Rectal smooth muscle tissue (tissue), 1 donor: ENCODE data around the gene KCTD16.

ENCODE experiments used
- H3K27ac ChIP-seq: one replicate; pipeline ENCODE4 v1.7.0; 2013; ENCODE audit warnings: low read depth, low read length, inconsistent platforms
- H3K27me3 ChIP-seq: one replicate; pipeline ENCODE4 v1.7.0; 2013; ENCODE audit warnings: low read length; ENCODE audit not compliant: control insufficient read depth, insufficient read depth
- H3K36me3 ChIP-seq: one replicate; pipeline ENCODE4 v1.7.0; 2013; ENCODE audit warnings: low read length; ENCODE audit not compliant: control insufficient read depth, insufficient read depth
- H3K4me1 ChIP-seq: one replicate; pipeline ENCODE4 v1.7.0; 2013; ENCODE audit warnings: low read length; ENCODE audit not compliant: control insufficient read depth, insufficient read depth
- H3K4me3 ChIP-seq: one replicate; pipeline ENCODE4 v1.7.0; 2013; ENCODE audit warnings: low read length
- H3K9ac ChIP-seq: one replicate; pipeline ENCODE4 v1.7.0; 2013; ENCODE audit warnings: low read length

KCTD16 gene

DNA sequence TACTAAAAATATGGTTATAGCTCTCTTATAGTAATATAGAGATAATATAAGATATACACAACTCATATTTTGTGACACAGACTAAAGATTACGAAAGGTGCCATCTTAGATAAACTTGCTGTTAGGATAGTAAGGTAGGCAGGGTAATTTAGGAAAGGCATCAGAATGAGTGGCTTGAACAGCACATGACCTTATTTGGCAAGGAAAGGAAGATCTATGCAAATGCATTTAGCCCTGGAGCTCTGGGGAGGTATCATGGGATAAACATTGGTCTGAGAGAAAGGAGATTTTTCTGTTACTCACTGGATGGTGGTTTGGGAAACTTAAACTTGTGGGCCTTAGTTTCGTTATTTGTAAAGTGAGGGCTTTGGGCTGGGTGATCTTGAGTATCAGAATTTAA is 65.8 kb downstream of the KCTD16 start:
- Histone ChIP-seq H3K9ac (no peak overlapping the region), H3K27ac (no peak overlapping the region), H3K4me1 (no peaks in the 10 kb centered on the region), H3K36me3 (no peaks in the 10 kb centered on the region), H3K4me3 (no peak overlapping the region), H3K27me3 (no peaks in the 10 kb centered on the region)

DNA sequence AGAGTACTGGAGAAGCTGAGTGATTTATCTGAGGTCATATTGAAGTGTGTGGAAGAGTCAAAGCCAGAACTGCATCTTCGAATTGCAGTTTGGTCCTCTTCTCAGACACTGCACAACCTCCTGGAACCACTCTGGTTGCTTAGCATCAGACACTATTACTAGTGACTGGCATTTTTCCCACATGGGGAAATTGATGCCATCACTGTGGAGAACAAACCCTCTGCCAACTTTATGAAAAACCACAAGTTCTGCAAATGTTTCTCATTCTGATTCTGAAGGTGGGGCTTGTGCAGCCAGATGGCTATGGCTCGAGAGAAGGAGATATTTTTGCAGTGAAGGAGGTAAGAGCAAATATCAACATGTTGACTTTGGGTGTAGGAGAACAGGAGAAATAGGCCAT is 67.2 kb downstream of the KCTD16 start:
- Histone ChIP-seq H3K27me3 (no peaks in the 10 kb centered on the region), H3K27ac (no peak overlapping the region), H3K36me3 (no peaks in the 10 kb centered on the region), H3K4me3 (no peak overlapping the region), H3K9ac (no peak overlapping the region), H3K4me1 (no peaks in the 10 kb centered on the region)

DNA sequence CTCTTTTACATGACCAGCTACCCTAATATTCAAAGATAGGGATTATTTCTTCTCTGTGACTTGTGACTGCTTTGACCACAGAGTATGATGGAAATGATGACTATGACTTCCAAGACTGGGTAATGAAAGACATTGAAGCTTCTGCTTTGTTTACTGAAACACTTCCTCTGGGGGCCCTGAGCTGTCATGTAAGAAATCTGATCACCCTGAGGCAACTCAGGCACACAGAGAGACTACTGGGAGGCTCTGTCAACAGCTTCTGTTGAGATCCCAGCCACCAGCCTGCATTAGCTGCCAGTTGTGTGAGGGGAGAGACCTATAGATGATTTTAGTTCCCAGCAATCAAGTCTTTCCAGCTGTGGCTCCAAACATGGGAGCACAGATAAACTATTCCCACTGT is 76.5 kb downstream of the KCTD16 start:
- Histone ChIP-seq H3K9ac (no peak overlapping the region), H3K27me3 (no peaks in the 10 kb centered on the region), H3K4me3 (no peak overlapping the region), H3K27ac (no peak overlapping the region), H3K36me3 (no peaks in the 10 kb centered on the region), H3K4me1 (no peaks in the 10 kb centered on the region)

DNA sequence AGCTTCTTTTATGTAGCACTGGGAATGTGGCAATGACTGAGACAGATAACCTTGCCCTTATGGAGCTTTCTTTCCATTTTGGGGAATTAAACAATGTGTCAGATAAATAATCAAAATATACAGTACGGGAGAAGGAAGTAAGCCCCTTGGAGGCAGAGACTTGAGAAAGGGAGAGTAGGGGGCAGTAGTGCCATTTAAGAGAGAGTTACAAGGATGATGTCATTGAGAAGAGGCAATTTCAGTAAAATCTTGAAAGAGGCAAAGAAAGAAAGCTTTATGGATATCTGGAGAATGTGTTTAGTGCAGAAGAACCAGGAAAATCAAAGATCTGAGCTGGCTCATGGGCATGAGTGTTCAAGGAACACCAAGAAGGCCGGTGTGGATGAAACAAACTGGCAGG is 77.3 kb downstream of the KCTD16 start:
- no peaks in the 10 kb centered on the region for H3K27me3 ChIP-seq
- H3K36me3 ChIP-seq: no peaks in the 10 kb centered on the region
- no peak overlapping the region for H3K4me3 ChIP-seq
- H3K9ac ChIP-seq: no peak overlapping the region
- no peaks in the 10 kb centered on the region for H3K4me1 ChIP-seq
- H3K27ac ChIP-seq: no peak overlapping the region

DNA sequence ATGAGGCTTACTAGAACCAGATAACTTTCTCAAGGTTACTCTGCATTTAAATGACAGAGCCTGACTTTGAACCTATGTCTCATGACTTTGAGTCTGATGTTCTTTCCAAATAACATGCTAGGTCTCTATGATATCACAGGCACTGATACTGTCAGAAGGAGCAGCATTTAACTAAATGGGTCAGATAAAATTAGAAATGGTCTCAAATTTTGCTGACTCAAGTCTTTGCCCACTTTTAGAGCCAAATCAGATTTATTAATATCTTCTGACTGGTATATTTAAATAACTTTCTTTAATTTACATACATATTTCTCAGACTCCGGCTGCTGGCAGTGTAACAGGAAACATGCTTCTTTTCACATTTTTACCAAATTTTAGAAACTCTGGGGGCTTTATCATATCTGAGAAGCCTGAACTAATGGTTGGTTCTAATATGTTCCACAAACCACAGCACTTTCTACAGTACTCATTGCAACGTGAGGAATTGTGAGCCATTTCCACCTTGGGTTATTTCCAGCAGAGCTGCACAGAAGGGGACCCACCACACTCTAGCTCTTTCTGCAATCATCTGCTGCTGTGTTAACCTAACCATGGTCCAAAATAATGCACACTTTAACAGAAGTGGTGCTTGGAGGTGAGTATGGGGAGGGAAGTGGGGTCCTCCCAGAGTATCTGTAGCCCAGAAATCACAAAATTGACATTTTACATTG is 79.2 kb downstream of the KCTD16 start:
- Histone ChIP-seq H3K36me3 (no peaks in the 10 kb centered on the region), H3K27me3 (no peaks in the 10 kb centered on the region), H3K9ac (no peak overlapping the region), H3K4me1 (no peaks in the 10 kb centered on the region), H3K27ac (no peak overlapping the region), H3K4me3 (no peak overlapping the region)

DNA sequence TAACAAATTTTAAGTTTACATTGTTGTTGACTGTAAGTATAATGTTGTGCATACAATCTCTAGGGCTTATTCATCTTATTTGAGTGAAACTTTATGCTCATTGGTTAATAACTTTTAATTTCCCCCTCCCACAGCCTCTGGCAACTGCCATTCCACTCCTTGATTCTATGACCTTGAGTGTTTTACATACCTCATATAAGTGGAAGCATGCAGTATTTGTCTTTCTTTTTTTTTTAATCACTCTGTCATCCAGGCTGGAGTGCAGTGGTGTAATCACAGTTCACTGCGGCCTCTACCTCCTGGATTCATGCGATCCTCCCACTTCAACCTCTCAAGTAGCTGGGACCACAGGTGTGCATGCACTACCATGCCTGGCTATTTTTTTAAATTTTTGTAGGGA is 83.9 kb downstream of the KCTD16 start:
- no peak overlapping the region for H3K4me3 ChIP-seq
- no peaks in the 10 kb centered on the region for H3K4me1 ChIP-seq
- no peaks in the 10 kb centered on the region for H3K36me3 ChIP-seq
- H3K27ac ChIP-seq: no peak overlapping the region
- no peaks in the 10 kb centered on the region for H3K27me3 ChIP-seq
- no peak overlapping the region for H3K9ac ChIP-seq

DNA sequence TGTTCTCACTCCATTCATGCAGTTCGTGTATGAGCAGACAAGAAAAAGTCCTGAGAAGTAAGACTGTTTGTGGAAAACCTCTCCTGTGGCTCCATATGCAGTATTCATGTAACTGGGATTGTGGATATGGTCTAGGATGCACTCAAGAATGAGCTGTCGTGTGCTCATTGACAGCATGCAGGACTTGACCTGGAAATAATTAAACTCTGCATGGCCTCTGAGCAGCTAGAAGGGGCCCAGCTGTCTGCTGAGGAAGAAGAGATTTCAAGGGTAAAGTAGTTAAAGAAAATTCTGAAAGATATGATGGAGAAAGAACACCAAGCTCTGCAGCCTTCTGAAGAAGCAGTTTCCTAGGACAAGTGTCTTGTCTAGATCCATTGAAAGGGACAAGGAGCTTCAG is 89.4 kb downstream of the KCTD16 start:
- no peaks in the 10 kb centered on the region for H3K4me1 ChIP-seq
- H3K27ac ChIP-seq: no peak overlapping the region
- no peak overlapping the region for H3K4me3 ChIP-seq
- H3K9ac ChIP-seq: no peak overlapping the region
- no peaks in the 10 kb centered on the region for H3K36me3 ChIP-seq
- H3K27me3 ChIP-seq: no peaks in the 10 kb centered on the region

DNA sequence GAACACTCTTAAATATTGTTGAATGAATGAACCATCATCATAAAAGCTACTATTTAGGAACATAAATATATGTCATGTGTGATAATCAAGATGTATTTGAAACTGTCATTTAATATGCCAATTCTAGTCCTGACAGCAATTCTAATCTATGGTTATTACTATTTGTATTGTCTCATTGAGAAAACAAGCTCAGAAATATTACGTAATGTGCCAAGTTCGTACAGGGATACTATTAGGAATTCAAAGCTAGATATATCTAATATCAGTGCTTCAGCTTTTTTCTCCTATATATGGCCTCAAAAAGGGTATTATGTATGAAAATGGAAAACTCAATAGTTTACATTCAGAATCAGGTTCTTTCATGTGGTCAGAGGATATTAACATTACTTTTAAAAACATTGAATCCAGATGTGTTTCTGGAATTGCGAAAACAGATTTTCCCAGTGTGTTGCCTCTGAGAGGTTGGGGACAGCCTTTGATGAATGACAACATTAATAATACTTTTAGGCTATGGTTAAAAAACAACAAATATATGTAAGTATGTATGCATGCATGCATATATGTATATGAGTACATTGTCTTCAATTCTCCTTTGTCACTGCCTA is 95.1 kb downstream of the KCTD16 start:
- Histone ChIP-seq H3K4me3 (no peak overlapping the region), H3K36me3 (no peaks in the 10 kb centered on the region), H3K4me1 (no peaks in the 10 kb centered on the region), H3K27me3 (no peaks in the 10 kb centered on the region), H3K9ac (no peak overlapping the region), H3K27ac (no peak overlapping the region)

DNA sequence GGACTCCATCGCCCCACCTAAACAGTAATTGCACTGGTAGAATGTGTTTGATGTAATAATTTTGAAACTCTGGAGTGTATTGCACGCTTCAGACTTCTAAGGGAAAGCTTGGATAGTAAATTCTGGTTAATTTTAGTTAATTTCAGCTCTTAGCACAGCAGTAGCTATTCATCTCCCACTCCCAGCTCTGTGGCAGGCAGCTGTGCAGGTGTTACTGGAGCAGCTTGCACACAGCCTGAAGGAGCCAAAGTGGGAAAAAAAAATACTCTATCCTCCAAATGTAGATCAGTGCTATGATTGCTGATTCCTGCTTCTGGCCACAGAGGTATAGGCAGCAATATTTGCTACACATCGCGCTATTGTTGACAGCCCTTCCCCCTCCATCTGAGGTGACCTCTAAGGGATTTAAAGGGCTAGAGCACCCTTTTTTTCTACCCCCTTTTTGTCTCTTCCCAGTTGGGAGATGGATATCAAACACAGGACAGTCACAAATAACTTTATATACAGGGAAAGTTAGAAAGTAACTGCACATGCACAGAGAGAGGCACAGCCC is 97.4 kb downstream of the KCTD16 start:
- no peaks in the 10 kb centered on the region for H3K27me3 ChIP-seq
- no peaks in the 10 kb centered on the region for H3K36me3 ChIP-seq
- no peak overlapping the region for H3K4me3 ChIP-seq
- no peak overlapping the region for H3K27ac ChIP-seq
- no peak overlapping the region for H3K9ac ChIP-seq
- no peaks in the 10 kb centered on the region for H3K4me1 ChIP-seq

DNA sequence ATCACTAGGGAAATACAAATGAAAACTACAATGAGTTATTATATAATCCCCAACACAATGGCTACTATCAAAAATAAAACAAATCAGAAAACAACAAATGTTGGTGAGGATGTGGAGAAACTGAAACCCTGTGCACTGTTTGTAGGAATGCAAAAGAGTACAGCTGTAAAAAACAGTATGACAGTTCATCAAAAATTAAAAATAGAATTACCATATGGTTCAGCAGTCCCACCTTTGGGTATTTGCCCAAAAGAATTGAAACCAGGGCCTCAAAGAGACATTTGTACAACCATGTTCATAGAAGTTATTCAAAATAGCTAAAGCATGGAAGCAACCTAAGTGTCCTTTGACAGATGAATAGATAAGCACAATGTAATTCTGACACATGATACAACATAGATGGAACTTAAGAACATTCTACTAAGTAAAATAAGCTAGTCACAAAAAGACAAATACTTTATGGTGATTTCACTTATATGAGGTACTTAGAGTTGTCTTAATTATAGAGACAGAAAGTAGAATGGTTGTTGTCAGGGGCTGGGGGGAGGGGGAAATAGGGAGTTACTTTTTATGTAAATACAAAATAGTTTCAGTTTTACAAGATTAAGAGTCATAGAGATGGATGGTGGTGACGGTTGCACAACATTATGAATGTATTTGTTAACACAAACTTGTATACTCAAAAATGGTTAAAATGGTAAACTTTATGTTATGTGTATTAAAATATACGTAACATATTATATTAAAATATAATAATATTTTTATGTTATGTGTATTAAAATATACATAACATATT is 102.8 kb downstream of the KCTD16 start:
- Histone ChIP-seq H3K27ac (no peak overlapping the region), H3K4me1 (no peaks in the 10 kb centered on the region), H3K27me3 (no peaks in the 10 kb centered on the region), H3K9ac (no peak overlapping the region), H3K4me3 (no peak overlapping the region), H3K36me3 (no peaks in the 10 kb centered on the region)

DNA sequence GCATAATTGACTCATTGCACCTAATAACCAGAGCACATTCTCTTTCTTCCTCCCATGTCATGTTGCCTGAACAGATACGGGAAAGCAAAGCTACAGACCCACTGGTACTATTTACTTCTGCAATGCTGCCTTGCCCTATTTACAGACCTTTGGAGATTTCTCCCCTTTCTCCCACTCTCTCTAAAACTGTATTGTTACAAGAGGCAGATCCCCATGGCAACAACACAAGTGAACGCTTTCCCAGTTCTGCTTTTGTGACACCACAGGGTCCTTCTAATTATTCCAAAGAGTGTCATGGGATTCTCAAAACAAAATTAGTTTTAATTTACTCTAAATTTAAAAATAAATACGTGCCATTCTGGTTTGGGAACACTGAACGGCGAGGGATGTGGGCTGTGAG is 104.7 kb downstream of the KCTD16 start:
- Histone ChIP-seq H3K27ac (no peak overlapping the region), H3K9ac (no peak overlapping the region), H3K27me3 (no peaks in the 10 kb centered on the region), H3K4me1 (no peaks in the 10 kb centered on the region), H3K4me3 (no peak overlapping the region), H3K36me3 (no peaks in the 10 kb centered on the region)

DNA sequence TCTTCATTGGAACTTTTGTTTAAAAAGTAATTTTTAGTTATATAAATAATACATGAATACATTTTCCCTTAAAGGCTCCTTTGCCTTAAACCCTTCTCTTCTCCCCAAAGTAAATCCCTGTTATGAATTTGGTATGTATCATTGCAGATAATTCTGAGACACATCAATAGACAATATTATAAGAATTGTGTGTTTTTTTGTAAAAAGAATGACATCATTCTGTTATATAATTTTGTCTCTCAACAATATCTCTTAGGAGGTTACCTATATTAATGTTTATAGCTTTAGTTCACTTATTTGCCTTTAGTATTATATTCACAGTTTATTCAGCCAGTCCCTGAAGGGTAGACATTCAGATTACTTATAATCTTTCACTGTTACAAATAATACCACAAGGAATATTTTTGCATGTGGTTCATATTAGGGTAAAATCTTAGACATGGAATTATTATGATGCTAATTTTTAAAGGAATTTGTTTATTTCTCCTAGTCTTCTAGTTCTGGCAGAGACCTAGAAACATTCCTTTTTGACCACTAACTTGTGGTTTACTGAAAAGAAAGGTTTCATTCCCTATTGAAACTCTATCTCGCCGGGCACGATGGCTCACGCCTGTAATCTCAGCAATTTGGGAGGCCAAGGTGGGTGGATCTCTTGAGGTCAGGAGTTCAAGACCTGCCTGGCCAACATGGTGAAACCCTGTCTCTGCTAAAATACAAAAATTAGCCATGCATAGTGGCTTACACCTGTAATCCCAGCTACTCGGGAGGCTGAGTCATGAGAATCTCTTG is 105.6 kb downstream of the KCTD16 start:
- H3K4me3 ChIP-seq: no peak overlapping the region
- H3K9ac ChIP-seq: no peak overlapping the region
- no peaks in the 10 kb centered on the region for H3K27me3 ChIP-seq
- H3K27ac ChIP-seq: no peak overlapping the region
- no peaks in the 10 kb centered on the region for H3K4me1 ChIP-seq
- no peaks in the 10 kb centered on the region for H3K36me3 ChIP-seq
